SH-SY5Y (cell line): Measurements from ENCODE around the gene KIF13A.

ENCODE experiments used
- GATA2 ChIP-seq: IDR thresholded peaks from 2 replicates; pipeline ENCODE4 v1.6.1; 2011; ENCODE audit warnings: mild to moderate bottlenecking, low read depth, low read length
- GATA3 ChIP-seq: IDR thresholded peaks from 2 replicates; pipeline ENCODE4 v1.6.1; 2011; ENCODE audit warnings: low read depth, mild to moderate bottlenecking, low read length, moderate library complexity

DNA sequence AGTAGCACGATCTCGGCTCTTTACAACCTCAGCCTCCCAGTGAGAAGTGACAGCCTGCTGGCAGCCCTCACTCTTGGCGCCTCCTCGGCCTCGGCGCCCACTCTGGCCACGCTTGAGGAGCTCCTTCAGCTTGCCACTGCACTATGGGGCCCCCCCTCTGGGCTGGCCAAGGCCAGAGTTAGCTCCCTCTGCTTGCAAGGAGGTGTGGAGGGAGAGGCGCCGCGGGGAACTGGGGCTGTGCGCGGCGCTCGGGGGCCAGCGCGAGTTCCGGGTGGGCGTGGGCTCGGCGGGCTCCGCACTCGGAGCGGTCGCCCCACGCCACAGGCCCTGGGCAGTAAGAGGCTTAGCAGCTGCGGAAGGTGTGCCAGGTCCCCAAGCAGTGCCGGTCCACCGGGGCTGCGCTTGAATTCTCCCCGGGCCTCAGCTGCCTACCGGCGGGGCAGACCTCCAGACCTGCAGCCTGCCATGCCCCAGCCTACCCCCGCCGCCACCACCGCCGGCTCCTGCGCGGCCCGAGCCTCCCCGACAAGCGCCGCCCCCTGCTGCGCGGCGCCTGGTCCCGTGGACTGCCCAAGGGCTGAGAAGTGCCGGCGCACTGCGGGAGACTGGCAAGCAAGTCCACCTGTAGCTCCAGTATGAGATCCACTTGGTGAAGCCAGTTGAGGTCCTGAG lies 258.7 kb downstream of the KIF13A start:
- TF ChIP-seq GATA2 (no peak), GATA3 (no peak)
